ENCODE data around the gene NCAPD2.

DNA sequence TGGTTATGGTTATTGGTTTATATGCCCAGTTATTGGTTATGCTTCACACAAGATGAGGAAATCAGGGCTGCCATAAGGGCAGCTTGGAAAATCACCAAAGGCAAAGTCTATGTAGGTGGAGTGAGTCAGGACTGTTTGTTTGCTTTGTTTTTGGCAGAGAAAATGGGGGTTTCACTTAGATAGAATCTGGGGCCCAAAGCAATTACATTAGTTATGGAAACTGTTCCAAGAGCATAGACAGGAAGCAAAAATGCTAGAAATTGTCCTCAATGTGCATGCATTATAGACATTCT lies 25.7 kb upstream of the NCAPD2 start:
- TF ChIP-seq, protein P1, sequence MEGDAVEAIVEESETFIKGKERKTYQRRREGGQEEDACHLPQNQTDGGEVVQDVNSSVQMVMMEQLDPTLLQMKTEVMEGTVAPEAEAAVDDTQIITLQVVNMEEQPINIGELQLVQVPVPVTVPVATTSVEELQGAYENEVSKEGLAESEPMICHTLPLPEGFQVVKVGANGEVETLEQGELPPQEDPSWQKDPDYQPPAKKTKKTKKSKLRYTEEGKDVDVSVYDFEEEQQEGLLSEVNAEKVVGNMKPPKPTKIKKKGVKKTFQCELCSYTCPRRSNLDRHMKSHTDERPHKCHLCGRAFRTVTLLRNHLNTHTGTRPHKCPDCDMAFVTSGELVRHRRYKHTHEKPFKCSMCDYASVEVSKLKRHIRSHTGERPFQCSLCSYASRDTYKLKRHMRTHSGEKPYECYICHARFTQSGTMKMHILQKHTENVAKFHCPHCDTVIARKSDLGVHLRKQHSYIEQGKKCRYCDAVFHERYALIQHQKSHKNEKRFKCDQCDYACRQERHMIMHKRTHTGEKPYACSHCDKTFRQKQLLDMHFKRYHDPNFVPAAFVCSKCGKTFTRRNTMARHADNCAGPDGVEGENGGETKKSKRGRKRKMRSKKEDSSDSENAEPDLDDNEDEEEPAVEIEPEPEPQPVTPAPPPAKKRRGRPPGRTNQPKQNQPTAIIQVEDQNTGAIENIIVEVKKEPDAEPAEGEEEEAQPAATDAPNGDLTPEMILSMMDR (IDR thresholded peaks at IDR 0.05) = no peak
- no peak for TF ChIP-seq POLR2AphosphoS5 (IDR thresholded peaks at IDR 0.05)
